Stomach smooth muscle (tissue), 2 donors: ENCODE data around the gene SYNM.
A peak's percentile ranks its signal among the peaks of the same experiment; 100 is the strongest.

ENCODE experiments used
- H3K27ac ChIP-seq: one replicate; pipeline ENCODE4 v1.7.0; 2013; ENCODE audit warnings: mild to moderate bottlenecking, low read length, inconsistent platforms
- H3K27me3 ChIP-seq, 2 donors: one replicate each; pipeline ENCODE4 v1.7.0; 2013; ENCODE audit warnings: low read length in 2 of 2; ENCODE audit not compliant: insufficient read depth in 2 of 2, control insufficient read depth in 1 of 2
- H3K36me3 ChIP-seq, 2 donors: one replicate each; pipeline ENCODE4 v1.7.0; 2013; ENCODE audit warnings: low read length in 2 of 2; ENCODE audit not compliant: control insufficient read depth in 2 of 2, insufficient read depth in 2 of 2
- H3K4me1 ChIP-seq: one replicate; pipeline ENCODE4 v1.7.0; 2013; ENCODE audit warnings: low read length; ENCODE audit not compliant: control insufficient read depth, insufficient read depth
- H3K4me3 ChIP-seq, 2 donors: one replicate each; pipeline ENCODE4 v1.7.0; 2013; ENCODE audit warnings: low read length in 2 of 2
- H3K9ac ChIP-seq, 2 donors: one replicate each; pipeline ENCODE4 v1.7.0; 2013; ENCODE audit warnings: low read length in 2 of 2, mild to moderate bottlenecking in 1 of 2
- H3K9me3 ChIP-seq, 2 donors: one replicate each; pipeline ENCODE4 v1.7.0; 2013; ENCODE audit warnings: low read length in 2 of 2; ENCODE audit not compliant: control insufficient read depth in 2 of 2
- donor health status: healthy.
- donor health status: Pancreatic carcinoma.

SYNM gene

GRCh38 chr15:99124641-99125040 is 19.8 kb downstream of the SYNM start:
- Histone ChIP-seq H3K27me3 (no peaks in the 10 kb centered on the region), H3K4me3 (peak overlapping the region; percentile 26 to 69), H3K36me3 (peaks cover 40 to 46% of the 10 kb centered on the region in 2 donors), H3K9me3 (no peaks in the 10 kb centered on the region), H3K9ac (peak overlapping the region; percentile 52 to 62), H3K4me1 (peaks cover 94% of the 10 kb centered on the region), H3K27ac (peak overlapping the region; percentile 93)

- H3K9ac ChIP-seq = peak overlapping the region; percentile 52 to 62
- peaks cover 94% of the 10 kb centered on the region for H3K4me1 ChIP-seq
- peak overlapping the region; percentile 26 to 69 for H3K4me3 ChIP-seq
- H3K9me3 ChIP-seq = no peaks in the 10 kb centered on the region
- H3K36me3 ChIP-seq = peaks cover 40 to 46% of the 10 kb centered on the region in 2 donors
- peak overlapping the region; percentile 93 for H3K27ac ChIP-seq
- H3K27me3 ChIP-seq = no peaks in the 10 kb centered on the region
Measured at GRCh38 chr15:99125061-99125891, 20.4 kb downstream of the SYNM start.

GRCh38 chr15:99126131-99126588 is 21.3 kb downstream of the SYNM start:
- Histone ChIP-seq H3K36me3 (peaks cover 45 to 55% of the 10 kb centered on the region in 2 donors), H3K27ac (peak overlapping the region; percentile 93), H3K27me3 (no peaks in the 10 kb centered on the region), H3K9me3 (no peaks in the 10 kb centered on the region), H3K4me3 (peak overlapping the region in 1 of 2 donors; percentile 29), H3K4me1 (peaks cover 94% of the 10 kb centered on the region), H3K9ac (peak overlapping the region in 1 of 2 donors; percentile 52)

GRCh38 chr15:99126930-99127329 is 22.1 kb downstream of the SYNM start:
- Histone ChIP-seq H3K4me1 (peaks cover 95% of the 10 kb centered on the region), H3K9ac (no peak overlapping the region), H3K4me3 (no peak overlapping the region), H3K36me3 (peaks cover 49 to 63% of the 10 kb centered on the region in 2 donors), H3K27ac (peak overlapping the region; percentile 93), H3K27me3 (no peaks in the 10 kb centered on the region), H3K9me3 (no peaks in the 10 kb centered on the region)

- H3K4me1 ChIP-seq = peaks cover 95% of the 10 kb centered on the region
- no peak overlapping the region for H3K4me3 ChIP-seq
- no peaks in the 10 kb centered on the region for H3K9me3 ChIP-seq
- H3K9ac ChIP-seq = no peak overlapping the region
- no peaks in the 10 kb centered on the region for H3K27me3 ChIP-seq
- peak overlapping the region; percentile 93 for H3K27ac ChIP-seq
- peaks cover 57 to 67% of the 10 kb centered on the region in 2 donors for H3K36me3 ChIP-seq
Measured at GRCh38 chr15:99127773-99128172, 22.9 kb downstream of the SYNM start.

GRCh38 chr15:99128411-99128810 is 23.5 kb downstream of the SYNM start:
- Histone ChIP-seq H3K9me3 (no peaks in the 10 kb centered on the region), H3K9ac (peak overlapping the region in 1 of 2 donors; percentile 7), H3K4me1 (peaks cover 93% of the 10 kb centered on the region), H3K4me3 (peak overlapping the region in 1 of 2 donors; percentile 35), H3K27ac (peak overlapping the region; percentile 93), H3K27me3 (no peaks in the 10 kb centered on the region), H3K36me3 (peaks cover 55 to 68% of the 10 kb centered on the region in 2 donors)

- H3K4me3 ChIP-seq = peak overlapping the region in 1 of 2 donors; percentile 47
- H3K4me1 ChIP-seq = peaks cover 92% of the 10 kb centered on the region
- H3K9me3 ChIP-seq = no peaks in the 10 kb centered on the region
- peak overlapping the region; percentile 93 for H3K27ac ChIP-seq
- H3K27me3 ChIP-seq = no peaks in the 10 kb centered on the region
- peak overlapping the region; percentile 21 to 60 for H3K9ac ChIP-seq
- peaks cover 64 to 73% of the 10 kb centered on the region in 2 donors for H3K36me3 ChIP-seq
Measured at GRCh38 chr15:99129644-99130043, 24.8 kb downstream of the SYNM start.

GRCh38 chr15:99130314-99130713 is 25.4 kb downstream of the SYNM start:
- no peaks in the 10 kb centered on the region for H3K27me3 ChIP-seq
- H3K27ac ChIP-seq = peak overlapping the region; percentile 93
- H3K4me1 ChIP-seq = peaks cover 87% of the 10 kb centered on the region
- peak overlapping the region; percentile 21 to 60 for H3K9ac ChIP-seq
- H3K36me3 ChIP-seq = peaks cover 68 to 78% of the 10 kb centered on the region in 2 donors
- H3K9me3 ChIP-seq = no peaks in the 10 kb centered on the region
- peak overlapping the region in 1 of 2 donors; percentile 47 for H3K4me3 ChIP-seq

GRCh38 chr15:99130765-99131440 is 26.0 kb downstream of the SYNM start:
- Histone ChIP-seq H3K27me3 (no peaks in the 10 kb centered on the region), H3K36me3 (peaks cover 66 to 81% of the 10 kb centered on the region in 2 donors), H3K9ac (peak overlapping the region in 1 of 2 donors; percentile 60), H3K4me3 (peak overlapping the region in 1 of 2 donors; percentile 40), H3K27ac (peak overlapping the region; percentile 93), H3K9me3 (no peaks in the 10 kb centered on the region), H3K4me1 (peaks cover 81% of the 10 kb centered on the region)

- Histone ChIP-seq H3K27me3 (no peaks in the 10 kb centered on the region), H3K4me1 (peaks cover 79% of the 10 kb centered on the region), H3K9ac (peak overlapping the region in 1 of 2 donors; percentile 29), H3K4me3 (peak overlapping the region in 1 of 2 donors; percentile 40), H3K27ac (peak overlapping the region; percentile 93), H3K36me3 (peaks cover 67 to 80% of the 10 kb centered on the region in 2 donors), H3K9me3 (no peaks in the 10 kb centered on the region)
Measured at GRCh38 chr15:99131441-99132023, 26.7 kb downstream of the SYNM start.
